HL-60 (cell line): Measurements from ENCODE around the gene BUD31.
A peak's percentile ranks its signal among the peaks of the same experiment; 100 is the strongest.

ENCODE experiments used
- DNase-seq, 2 experiments: peaks; one replicate each; pipeline ENCODE4 v3.0.0-alpha.2; 2010 to 2020; ENCODE audit warnings: low read depth in 1 of 2, low spot score in 1 of 2
- H3K27ac ChIP-seq: fragments of 250-450 bp; sonication (Bioruptor Pico); replicated peaks from 2 replicates; pipeline ENCODE4 v1.5.1; 2020; ENCODE audit warnings: mild to moderate bottlenecking, moderate library complexity
- H3K27me3 ChIP-seq: fragments of 250-450 bp; sonication (Bioruptor Pico); 2 replicates; pipeline ENCODE4 v1.5.1; 2021; ENCODE audit warnings: mild to moderate bottlenecking, moderate library complexity; ENCODE audit not compliant: insufficient read depth, poor library complexity, severe bottlenecking
- H3K4me3 ChIP-seq: replicated peaks from 2 replicates; pipeline ENCODE4 v1.5.1; 2011; ENCODE audit warnings: mild to moderate bottlenecking, control low read depth, low read length; ENCODE audit not compliant: insufficient read depth
- CTCF ChIP-seq: IDR thresholded peaks from one replicate; pipeline ENCODE4 v1.5.1; 2011; ENCODE audit warnings: low read length, control low read depth, inconsistent platforms; ENCODE audit not compliant: insufficient read depth
- GABPA ChIP-seq: IDR thresholded peaks from 2 replicates; pipeline ENCODE4 v1.6.1; 2012; ENCODE audit warnings: low read depth
- POLR2AphosphoS5 ChIP-seq: IDR thresholded peaks from 2 replicates; pipeline ENCODE4 v1.6.1; 2012; ENCODE audit warnings: low read depth
- SPI1 ChIP-seq: IDR thresholded peaks from 2 replicates; pipeline ENCODE4 v1.6.1; 2012; ENCODE audit warnings: low read depth, mild to moderate bottlenecking, borderline replicate concordance
- TF ChIP-seq, protein P1 (sequence below): IDR thresholded peaks from 2 replicates; pipeline ENCODE4 v1.6.1; 2012; ENCODE audit warnings: low read depth; ENCODE audit not compliant: insufficient replicate concordance

BUD31 gene

DNA sequence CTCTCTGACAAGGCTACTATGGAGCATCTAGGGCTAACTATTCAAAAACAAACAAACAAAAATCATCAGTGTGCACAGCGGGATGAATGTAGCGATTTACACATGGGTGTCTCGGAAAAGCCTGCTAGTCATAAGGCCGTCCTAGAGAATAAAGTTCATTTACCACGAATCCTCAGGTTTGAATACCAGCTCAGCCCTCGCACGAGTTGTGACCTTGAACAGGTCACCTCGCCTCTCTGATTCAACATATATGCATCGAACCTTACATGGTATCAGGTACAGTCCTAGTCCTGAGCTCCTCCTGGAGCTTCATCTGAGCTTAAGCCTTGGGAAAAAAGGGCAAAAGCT, 56.6 kb downstream of the BUD31 start:
- DNase-seq: no peak
- TF ChIP-seq CTCF: no peak
- TF ChIP-seq SPI1: no peak
- TF ChIP-seq GABPA: no peak
- TF ChIP-seq, protein P1, sequence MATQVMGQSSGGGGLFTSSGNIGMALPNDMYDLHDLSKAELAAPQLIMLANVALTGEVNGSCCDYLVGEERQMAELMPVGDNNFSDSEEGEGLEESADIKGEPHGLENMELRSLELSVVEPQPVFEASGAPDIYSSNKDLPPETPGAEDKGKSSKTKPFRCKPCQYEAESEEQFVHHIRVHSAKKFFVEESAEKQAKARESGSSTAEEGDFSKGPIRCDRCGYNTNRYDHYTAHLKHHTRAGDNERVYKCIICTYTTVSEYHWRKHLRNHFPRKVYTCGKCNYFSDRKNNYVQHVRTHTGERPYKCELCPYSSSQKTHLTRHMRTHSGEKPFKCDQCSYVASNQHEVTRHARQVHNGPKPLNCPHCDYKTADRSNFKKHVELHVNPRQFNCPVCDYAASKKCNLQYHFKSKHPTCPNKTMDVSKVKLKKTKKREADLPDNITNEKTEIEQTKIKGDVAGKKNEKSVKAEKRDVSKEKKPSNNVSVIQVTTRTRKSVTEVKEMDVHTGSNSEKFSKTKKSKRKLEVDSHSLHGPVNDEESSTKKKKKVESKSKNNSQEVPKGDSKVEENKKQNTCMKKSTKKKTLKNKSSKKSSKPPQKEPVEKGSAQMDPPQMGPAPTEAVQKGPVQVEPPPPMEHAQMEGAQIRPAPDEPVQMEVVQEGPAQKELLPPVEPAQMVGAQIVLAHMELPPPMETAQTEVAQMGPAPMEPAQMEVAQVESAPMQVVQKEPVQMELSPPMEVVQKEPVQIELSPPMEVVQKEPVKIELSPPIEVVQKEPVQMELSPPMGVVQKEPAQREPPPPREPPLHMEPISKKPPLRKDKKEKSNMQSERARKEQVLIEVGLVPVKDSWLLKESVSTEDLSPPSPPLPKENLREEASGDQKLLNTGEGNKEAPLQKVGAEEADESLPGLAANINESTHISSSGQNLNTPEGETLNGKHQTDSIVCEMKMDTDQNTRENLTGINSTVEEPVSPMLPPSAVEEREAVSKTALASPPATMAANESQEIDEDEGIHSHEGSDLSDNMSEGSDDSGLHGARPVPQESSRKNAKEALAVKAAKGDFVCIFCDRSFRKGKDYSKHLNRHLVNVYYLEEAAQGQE: no peak
- no peak for TF ChIP-seq POLR2AphosphoS5
- Histone ChIP-seq H3K27ac (peak overlapping the region; percentile 93), H3K27me3 (no peaks in the 10 kb centered on the region), H3K4me3 (peak overlapping the region; percentile 74)

DNA sequence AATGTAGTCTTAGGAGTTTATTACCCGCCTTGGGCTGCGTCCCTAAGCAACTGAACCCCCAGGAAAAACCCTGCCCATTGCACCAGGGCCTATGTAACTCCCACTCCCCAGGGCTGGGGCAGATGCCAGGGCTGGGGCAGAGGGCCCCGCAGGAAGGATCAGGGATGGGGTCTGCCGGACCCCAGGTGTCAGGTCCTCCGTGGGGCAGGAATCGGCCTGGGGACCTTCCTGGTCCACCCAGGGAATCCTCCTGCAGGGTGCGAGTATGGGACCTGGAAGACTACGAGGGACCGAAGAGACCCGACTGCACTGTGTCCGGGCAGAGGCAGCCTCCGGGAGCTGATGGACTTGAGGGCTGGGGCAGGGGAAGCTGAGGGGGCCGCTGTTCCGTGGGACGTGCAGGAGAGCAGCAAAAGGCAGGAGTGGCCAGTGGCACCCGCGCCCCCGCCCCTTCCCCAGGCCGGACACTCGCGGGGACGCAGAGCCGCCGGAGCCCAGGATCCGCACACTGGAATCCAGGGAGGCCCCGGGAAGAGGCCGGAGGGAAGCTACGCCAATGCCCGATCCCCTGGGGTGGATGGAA, 59.7 kb downstream of the BUD31 start:
- no peak for DNase-seq
- no peak for TF ChIP-seq GABPA
- no peak for TF ChIP-seq POLR2AphosphoS5
- TF ChIP-seq, protein P1: no peak
- TF ChIP-seq SPI1: no peak
- no peak for TF ChIP-seq CTCF
- Histone ChIP-seq H3K27me3 (no peaks in the 10 kb centered on the region), H3K4me3 (no peak overlapping the region), H3K27ac (no peak overlapping the region)
